Tongue (tissue), 2 donors: ENCODE measurements around the gene HS6ST3. TPM values are rescaled to one million over a fixed set of nuclear protein-coding genes. Genes with fewer than 3 reads are reported as not detected.
"Not testable (repeated sequence)": the region's sequence is repeated elsewhere in the genome, so short reads cannot be mapped to it uniquely, and the experiment has no call there.

ENCODE experiments used
- DNase-seq: peaks from one replicate; pipeline ENCODE4 v3.0.0-alpha.2; 2015
- total RNA-seq: library from RNA; depleted of rRNA; stranded (reverse); fragments of >200 nt; gene quantifications from one replicate; pipeline ENCODE4 v1.2.3, GENCODE V29; 2014

Gene HS6ST3
- total RNA-seq, 1 donor from 2014 or later, result 1.8 TPM

DNA sequence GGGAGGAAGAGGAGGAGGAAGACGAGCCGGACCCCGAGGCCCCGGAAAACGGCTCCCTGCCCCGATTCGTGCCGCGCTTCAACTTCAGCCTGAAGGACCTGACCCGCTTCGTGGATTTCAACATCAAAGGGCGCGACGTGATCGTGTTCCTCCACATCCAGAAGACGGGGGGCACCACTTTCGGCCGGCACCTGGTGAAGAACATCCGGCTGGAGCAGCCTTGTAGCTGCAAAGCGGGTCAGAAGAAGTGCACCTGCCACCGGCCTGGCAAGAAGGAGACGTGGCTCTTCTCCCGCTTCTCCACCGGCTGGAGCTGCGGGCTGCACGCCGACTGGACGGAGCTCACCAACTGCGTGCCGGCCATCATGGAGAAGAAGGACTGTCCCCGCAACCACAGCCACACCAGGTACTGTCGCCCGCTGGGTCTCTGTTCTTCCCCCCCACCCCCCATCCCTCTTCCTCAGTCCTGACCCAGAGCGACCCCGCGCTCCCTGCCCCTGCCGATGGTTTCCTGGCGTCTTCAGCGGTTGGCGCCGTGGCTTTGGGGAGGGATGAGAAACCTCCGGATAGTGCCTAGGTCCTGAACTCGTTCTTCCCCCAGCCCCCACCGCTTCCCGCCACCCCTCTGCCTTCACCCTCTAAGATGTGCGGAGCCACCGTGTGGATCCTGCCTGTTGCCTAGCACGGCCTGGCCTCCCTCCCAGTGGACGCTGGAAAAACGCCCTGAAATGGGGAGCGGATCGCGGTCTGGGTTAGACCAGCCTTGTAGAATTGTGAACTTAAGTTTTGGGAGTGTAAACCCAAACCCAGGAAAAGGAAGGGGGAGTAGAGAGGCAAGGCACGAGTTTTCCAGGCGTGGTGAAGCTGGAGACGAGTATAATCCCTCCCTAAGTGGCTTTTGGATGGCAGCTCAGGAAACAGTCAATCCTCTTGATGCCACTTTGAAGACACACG lies 1.5 kb downstream of the HS6ST3 start:
- peak; percentile 28 for DNase-seq

DNA sequence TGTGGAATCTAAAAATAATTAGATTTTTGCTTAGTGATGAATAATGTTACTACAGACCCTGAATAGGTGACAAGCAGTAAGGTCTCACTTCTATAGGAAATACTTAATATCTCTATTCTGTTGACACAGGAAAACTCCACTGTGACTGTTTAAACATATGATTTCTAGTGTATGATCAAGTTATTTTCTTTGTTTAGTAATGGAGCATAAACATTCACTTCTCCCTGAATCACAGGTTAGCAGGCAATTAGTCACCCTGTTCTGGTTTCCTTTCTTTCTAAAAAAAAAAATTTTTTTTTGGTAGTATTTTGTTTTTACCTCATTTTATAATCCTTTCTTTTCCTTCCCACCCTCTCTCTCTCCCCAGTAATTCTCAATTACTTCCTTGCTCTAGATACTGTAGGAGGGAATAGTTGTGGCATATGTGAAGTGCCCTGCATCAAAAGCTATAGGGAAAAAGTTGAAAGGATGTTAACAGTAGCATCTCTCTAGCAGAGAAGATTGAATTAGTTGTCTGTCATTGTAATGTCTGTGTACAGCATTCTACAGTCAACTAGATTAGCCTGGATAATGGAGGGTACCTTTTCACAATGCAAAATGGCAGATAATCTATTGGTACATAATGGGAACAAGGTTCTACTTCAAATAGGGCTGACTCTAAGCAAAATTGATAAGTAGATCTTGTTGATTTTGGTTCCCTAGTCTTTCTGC lies 3.5 kb downstream of the HS6ST3 start:
- DNase-seq, result no peak

DNA sequence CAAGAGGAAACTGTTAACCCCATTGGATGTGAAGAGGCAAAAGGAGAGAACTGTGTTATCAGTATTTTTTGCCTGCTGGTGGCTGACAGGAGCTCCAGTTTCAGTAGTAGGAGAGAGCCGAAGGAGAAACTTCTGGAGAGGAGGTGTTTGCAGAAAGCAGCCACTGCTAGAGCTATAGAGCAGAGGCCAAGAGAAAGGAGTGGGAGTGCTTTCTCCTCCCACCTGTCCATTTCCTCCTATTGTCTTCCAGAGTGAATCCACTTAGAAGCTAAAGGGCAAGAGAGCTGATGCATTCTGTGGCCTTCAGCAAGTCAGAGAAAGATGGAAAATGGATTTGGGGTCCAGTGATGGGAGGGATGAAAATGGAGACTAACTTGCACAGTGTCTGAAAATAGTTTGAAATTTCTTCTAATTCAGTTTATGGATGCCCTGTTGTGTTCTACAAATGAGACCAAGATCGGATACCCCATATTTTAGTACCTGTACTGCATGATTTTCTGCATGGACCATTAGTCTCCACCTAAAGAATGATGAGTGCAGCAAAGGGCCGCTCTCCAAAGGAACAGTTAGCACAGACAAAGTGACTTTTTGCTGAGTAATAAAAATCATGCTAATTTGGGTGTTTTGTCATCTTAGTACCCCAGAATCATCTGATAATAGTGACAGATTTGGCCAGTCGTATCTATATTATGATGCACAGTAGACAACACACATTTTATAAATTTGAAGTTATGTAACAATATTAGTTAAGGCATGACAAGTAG lies 10.7 kb downstream of the HS6ST3 start:
- no peak for DNase-seq

DNA sequence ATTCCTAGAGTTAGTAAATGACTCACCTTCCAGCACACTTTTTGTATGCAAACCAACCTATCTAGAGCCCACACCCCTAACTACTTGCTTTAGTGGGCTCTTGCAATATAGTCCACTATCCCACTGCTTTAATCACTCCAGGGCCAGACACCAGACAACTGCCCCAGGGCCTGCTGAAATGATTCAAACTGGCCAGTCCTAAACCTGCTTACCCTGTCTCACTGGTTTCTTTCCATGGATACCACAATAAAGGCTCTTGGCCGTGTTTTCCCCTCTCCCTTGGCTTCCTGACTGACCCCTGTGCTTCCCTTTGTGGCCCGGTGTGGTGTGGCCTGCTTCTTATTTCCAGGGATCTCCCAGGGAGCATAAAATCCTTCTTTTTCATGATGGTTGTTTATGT lies 14.6 kb downstream of the HS6ST3 start:
- DNase-seq, result no peak

DNA sequence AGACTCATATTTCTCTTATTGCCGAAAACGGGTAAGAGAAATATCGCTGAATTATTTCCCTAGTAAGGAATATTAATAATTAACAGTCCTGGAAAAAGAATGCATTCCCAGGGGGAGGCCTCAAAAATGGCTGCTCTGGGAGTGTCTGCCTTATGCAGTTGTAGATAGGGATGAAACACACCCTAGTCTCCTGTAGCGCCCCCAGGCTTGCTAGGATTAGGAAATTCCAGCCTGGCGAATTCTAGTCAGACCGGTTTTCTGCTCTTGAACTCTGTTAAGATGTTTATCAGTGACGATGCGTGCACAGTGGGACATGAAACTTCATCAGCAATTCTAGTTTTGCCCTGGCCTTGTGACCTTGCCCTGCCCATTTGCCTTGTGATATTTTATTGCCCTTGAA lies 18.2 kb downstream of the HS6ST3 start:
- DNase-seq, result not testable (repeated sequence)

DNA sequence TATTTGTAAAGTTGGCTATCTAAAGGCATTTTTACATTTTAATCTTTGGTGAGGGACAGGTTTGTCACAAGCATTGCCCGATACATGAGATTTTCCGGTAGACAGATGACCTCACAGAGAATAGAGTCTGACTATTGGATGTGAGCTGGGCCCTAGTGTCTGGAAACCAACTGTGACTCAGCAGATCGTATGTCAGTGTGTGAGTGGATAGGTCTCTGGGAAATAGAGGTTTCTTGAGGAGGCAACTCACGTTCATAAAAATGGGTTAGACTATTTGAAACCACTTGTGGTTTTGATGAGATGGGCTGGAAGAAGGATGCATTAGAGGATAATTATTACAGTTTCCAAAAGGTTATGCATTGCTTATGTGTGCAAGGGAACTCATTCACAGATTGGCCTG lies 19.2 kb downstream of the HS6ST3 start:
- DNase-seq, result no peak

DNA sequence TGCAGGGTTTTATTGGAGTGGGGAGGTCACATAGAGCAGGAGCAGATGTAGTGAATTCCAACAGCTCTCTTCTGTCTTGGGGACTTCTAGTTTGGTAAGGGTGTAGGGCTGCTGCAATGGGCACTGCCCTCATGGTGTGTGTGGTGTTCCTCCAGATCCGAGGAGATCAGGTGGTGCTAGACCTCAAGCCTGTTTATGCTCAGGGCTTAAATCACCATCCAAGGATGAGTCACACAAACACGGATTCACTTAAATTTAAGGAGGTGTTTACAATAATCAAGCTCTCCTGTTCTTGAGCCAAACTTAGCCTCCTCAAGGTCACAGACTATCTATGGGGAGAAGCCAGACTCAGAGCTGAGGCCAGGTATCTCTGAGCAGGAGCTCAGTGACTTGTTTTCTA lies 23.0 kb downstream of the HS6ST3 start:
- DNase-seq, result no peak

DNA sequence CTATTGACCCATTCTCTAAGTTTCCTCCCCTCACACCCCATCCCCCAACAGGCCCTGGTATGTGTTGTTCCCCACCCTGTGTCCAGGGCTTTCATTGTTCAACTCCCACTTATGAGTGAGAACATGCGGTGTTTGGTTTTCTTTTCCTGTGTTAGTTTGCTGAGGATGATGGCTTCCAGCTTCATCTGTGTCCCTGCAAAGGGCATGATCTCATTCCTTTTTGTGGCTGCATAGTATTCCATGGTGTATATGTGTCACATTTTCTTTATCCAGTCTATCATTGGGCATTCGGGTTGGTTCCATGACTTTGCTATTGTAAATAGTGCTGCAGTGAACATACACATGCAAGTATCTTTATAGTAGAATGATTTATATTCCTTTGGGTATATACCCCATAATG lies 25.5 kb downstream of the HS6ST3 start:
- DNase-seq, result not testable (repeated sequence)

DNA sequence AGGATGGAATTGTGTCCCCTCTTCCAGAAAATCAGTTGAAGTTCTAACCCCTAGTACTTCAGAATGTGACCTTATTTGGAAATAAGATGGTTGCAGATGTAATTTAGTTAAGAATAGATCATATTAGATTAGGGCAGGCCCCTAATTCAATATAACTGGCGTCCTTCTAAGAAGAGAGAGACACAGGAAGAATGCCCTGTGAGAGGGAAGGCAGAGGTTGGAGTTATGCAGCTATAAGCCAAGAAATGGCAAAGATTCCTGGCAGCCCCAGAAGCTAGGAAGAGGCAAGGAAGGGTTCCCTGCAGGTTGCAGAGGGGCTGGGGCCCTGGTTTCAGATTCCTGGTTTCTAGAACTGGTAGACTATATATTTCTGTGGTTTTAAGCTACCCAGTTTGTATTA lies 30.0 kb downstream of the HS6ST3 start:
- DNase-seq, result no peak

DNA sequence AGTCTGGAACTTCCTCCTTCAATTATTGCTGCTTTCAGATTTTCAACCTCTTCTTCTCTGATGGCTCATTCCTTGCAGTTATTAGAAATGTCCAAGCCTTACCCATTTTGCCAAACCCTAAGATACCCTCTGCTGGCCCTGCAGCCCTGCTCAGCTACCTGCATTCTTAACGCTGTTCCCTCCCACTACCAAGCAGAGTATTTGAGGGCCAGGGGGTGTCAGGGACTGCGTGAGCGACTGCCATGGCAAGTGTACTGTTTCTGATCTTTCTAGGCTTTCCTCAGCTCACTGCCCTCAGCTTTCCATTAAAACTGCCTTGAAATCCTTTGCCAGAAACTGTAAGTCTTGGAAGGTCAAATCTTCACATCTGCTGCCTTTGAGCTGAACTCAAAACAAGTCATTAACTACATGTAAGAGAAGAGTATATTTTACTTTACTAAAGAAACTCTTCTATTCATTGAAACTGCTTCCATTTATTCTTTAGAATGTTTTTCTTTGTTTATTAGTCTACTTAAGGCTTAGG lies 41.0 kb downstream of the HS6ST3 start:
- no peak for DNase-seq

DNA sequence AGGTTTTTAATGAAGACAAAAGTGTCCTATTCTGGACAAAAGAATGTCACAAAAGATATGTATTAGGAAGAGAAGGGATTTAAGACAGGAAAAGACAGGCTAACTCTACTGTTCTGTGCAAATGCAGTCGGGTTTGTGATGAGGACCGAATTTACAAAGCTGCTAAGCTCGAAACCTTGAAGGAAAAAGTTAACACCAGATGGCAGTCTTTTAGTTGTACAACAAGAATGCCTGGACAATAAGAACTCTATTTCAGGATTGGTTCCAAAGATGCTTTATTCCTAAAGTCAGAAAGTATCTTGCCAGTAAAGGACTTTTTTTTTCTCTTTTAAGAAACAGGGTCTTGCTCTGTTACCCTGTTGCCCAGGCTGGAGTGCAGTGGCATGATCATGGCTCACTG lies 51.1 kb downstream of the HS6ST3 start:
- DNase-seq, result peak; percentile 19

DNA sequence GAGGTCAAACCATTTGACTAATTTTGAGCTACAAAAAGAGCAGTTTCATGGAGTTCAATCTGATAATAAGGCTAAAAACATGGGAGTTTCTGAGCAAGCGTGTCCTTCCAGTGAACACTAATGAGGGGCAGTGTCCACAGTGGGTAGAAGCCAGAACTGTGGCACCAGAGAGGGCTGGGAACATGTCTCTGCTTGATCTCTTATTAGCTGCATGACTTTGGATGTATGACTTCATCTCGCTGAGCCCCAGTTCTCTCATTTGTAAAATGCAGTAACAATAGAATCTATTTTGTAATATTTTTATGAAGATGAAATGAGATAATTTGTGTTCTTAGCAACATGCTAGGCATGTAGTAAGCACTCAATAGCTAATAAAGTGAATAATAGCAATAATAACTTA lies 69.8 kb downstream of the HS6ST3 start:
- DNase-seq, result no peak

DNA sequence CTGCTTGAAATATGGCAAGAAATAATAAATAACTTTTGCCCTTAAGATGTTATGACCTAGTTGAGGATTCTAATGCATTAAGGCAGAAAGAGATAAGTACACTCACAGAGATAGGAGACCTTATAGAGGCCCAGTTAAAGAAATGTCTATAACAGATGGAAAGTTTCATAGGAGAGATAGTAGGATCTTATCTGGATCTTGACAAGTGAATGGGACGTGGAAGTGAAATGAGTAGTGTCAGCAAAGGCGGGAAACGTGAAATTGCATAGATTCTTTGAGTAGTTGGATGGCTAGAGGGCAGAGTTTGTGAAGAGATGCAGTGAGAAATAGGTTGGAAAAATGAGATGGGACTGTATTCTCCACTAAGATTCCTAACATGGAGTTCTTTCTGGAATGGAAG lies 71.2 kb downstream of the HS6ST3 start:
- DNase-seq, result no peak

DNA sequence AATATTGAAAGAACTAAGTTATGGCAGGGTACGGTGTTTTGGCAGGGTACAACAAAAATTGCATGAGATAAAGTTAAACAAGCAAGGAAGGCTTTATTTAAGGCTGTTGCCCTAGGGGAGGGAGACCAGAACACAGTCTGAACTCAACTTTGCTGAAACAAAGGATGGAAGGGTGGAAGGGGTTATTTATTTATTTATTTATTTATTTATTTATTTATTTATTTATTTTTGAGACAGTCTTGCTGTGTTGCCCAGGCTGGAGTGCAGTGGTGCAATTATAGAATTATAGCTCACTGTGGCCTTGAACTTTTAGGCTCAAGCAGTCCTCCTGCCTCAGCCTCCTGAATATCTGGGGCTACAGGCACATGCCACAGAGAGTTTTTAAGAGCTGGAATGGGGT lies 75.9 kb downstream of the HS6ST3 start:
- no peak for DNase-seq

DNA sequence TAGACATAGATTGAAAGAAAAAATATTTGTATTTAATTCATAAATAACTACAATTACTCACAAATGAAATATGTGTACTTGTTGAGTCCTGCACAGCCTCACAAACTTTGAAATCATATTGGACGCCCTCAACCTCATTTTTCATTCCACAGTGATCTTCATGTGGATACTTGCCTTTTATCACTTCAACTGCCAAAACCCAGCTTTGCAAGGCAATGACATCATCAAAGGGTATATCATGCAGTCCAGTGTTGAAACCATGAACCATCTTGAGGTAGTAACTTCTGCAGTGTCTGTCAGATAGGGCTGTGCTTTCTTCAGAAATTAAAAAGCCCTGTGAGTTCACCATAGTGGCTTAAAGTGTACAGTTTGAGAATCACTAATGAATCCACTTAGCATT lies 82.2 kb downstream of the HS6ST3 start:
- no peak for DNase-seq

DNA sequence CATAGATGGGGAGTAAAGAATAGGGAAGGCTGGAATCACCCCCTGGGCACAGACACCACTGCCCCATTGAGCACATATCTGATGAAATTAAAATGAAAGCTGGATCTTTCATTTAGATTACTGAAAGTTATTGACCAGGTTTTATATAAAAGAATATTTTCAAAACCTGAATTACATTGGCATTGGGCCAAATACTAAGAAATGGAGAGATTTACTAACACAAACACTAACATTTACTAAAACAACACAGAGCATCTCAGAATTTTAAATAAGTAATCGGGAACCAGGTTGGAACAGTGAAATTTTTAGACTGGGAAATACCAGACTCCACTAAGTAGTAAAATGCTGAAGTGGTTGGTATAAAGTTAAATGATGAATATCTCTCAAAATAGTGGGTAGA lies 88.9 kb downstream of the HS6ST3 start:
- no peak for DNase-seq

DNA sequence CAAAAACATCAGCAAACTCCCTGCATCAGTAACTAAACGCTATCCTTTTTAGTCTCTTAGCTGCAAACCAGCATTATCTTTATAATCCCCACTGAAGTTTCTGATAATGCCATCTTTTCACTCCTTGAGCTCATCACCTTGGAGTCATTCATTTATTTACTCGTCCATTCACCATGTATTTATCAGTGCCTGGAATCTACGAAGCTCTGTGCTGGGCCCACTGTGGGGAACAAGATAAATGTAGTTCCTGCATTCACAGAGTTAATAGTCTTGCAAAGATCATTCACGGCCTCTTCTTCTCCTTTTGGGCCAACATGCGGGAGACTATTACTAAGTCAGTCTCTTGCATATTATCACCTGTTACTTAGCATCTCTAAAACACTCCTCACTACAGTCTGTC lies 89.4 kb downstream of the HS6ST3 start:
- DNase-seq, result no peak

DNA sequence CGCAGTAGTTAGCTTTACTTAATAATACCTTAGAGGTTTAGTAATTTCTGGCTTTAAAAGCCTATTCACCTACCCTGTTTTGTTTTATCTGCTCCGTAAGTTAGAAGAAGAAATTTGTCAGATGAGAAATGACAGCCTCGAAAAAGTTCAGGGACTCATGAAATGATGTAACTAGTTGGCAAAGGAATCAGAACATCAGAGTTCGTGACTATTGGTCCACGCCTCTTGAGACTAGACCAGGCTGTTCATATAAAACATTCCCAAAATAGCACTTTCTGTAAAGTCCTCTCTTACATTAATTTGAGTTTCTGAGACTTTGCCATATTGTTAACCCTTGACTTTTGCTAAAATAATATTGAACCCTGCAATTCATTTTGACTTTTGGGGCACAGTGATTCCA lies 92.0 kb downstream of the HS6ST3 start:
- peak; percentile 37 for DNase-seq

DNA sequence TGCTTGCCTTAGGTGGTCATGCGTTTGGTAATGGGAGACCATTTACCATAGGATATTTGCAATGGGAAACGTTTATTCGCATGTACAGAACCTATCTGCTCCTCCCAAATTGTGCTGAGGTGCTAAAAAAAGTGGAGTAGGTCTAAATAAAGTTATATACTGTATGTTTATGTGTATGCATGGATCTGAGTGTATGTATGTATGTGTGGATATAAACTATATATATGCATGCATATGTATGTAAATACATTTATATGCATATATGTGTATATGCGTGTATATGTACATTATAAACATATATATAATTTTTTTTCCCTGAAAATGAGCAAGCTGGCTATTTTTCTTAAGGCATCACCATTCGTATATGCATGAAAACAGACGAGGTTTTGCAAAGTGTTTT lies 95.9 kb downstream of the HS6ST3 start:
- no peak for DNase-seq

DNA sequence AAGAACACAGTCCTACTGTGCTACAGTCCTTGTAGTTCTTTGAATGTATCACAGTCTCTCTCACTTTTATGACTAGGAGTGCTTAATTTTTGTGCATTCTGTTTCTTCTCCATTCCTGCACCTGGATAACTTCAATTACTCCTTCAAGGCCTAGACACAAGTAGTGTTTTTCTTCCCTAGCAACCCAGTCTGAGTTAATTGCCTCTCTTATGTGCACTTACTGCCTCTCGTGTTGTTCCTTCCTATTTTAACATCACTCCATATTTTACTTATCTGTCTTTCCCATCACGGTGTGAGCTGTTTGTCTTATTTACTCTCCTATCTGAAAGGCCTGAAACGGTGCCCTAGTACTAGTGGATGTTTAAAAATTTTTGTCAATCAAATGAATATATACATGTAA lies 101.5 kb downstream of the HS6ST3 start:
- DNase-seq, result no peak

DNA sequence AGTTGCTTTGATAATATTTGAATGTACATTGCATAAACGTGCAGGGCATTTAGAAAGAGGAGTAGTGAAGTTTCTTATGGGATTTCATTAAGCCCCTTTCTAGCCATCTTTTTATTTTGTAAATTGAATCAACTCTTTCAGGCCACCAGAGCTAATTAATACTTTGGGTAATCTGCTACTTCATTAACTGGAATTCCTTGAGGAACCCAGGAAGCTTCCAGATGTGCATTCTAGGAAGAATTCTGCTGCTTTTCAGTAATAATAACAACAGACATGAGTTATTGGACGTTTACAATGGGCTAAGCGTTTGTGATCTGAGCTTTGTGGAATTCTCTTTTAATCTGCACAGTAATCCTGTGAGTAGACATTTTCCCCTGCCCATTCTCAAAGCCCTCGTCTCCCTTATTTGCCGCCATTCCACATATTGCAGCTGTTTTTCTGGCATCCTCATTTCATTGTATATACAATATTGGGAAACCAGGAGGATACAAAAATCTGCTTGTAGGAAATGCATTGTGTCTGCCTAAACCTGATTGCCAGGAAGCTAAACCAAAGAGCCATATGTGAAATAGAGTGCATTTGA lies 103.9 kb downstream of the HS6ST3 start:
- peak; percentile 16 for DNase-seq

DNA sequence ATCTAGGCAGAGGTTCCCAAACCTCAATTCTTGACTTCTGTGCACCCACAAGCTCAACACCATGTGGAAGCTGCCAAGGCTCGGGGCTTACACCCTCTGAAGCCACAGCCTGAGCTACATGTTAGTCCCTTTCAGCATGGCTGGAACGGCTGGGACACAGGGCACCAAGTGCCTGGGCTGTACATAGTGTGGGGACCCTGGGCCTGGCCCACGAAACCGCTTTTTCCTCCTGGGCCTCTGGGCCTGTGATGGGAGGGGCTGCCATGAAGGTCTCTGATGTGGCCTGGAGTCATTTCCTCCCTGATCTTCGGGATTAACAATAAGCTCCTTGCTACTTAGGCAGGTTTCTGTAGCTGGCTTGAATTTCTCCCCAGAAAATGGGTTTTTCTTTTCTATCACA lies 108.1 kb downstream of the HS6ST3 start:
- no peak for DNase-seq
